Kidney glomerular epithelial cell (primary cell): ENCODE results near the gene CRADD.

Source experiments
- DNase-seq: peaks from one replicate; lab custom pipeline; 2025; lab: John Stamatoyannopoulos, UW

Gene CRADD

DNA sequence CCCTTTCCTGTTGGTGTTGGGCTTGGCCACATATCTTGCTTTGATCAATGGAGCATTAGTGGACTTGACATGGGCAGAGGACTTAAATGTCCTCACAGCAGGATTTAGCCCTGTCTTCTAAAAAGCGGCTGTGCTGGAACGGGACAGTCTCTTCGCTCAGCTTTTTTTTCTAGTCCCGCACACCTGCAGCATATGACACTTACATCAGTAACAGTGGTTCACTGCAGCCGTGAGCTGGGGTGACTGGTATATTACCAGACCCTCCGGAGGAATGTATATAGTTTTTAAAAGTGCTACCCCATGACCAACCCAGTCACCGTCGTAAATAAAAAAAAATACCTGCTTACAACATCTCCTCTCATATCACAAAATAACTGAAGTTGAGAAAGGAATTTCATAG is 164.5 kb downstream of the CRADD start:
- no peak for DNase-seq

DNA sequence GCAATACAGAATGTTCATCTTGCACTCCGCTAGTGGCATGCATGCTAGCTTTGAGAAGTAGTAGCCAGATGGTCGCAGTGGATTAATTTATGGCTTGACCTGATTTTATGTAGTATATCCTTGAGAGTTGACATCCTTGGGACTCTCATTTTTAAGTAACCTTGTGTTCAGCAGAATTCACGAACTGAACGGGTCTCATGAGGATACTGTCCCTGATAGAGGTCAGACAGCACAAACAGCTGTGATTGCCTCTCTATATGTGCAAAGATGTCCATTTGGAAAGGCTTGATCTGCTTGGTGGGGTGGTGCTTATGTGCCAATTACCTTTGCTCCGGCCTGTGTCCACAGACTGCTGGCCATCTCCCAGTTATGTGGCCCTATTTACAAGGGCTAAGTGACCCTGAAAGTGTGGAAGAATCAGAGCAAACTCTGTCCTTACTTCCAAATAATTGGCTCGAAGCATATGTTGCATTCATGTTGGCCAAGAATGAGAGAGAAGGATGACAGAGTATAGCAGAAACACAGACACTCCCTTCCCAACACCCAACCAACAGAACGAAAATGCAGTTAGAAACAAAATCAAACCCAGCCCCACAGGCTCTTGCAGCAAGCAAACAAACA is 167.1 kb downstream of the CRADD start:
- no peak for DNase-seq

DNA sequence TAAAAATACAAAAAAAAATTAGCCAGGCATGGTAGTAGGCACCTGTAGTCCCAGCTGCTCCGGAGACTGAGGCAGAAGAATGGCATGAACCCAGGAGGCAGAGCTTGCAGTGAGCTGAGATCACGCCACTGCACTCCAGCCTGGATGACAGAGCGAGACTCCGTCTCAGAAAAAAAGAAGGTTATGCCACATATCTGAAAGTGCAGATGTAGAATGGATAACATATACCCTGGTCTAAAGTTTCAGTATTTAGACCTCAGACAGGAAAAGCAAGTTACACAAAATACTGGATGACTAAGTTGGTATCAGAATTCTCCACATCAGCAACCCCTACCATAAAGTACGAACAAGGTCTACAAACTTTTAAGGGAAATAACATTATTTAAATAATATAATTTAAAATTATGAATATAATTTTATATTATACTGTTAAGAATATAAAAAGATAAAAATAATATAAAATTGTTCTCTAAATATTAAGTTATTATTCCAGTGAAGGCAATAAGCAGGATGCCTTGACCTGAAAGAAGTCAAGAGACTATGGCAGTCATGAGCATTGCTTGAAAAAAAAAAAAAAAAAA is 169.9 kb downstream of the CRADD start:
- DNase-seq = no peak

DNA sequence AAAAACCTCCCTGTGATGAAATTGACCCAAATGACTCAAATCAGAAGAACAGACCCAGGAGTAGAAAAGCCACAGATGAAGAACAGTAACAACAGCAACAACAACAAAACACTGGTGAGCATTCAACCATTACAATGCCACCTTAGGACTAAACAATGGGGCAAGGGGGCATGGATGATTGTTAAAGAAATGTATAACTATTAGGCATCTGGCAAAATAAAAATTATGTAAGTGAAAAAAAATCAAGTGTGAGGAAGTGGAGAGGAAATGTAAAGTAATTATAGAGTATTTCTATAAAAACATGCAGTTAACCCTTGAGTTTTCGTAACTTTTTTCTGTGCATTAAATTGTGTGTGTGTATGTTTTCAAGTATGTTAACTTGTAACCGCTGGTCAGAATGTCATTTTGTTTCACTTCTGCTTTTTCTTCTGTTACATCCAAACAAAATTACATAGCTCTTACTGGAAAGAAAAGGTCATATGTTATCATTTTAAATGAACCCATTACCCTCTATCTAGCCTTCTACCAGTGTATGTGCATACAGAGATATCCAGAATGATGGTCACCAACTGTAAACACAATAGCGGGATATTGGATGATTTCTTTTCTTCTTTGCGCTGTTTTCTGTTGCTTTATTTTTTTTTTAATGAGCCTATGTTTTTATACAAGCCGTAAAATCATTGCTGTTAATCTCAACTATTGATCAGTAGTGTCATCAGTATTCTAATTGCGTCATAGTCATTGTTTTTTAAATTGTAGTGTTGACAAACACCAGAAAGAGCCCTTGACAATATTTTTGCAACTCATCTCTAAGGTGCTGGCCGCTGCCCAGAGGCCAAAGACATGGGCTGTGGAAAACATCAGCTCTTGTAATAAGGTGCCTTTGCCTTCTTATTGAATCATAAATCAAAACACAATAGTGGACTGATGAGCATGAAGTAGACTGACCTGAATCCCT is 170.6 kb downstream of the CRADD start:
- DNase-seq = no peak

DNA sequence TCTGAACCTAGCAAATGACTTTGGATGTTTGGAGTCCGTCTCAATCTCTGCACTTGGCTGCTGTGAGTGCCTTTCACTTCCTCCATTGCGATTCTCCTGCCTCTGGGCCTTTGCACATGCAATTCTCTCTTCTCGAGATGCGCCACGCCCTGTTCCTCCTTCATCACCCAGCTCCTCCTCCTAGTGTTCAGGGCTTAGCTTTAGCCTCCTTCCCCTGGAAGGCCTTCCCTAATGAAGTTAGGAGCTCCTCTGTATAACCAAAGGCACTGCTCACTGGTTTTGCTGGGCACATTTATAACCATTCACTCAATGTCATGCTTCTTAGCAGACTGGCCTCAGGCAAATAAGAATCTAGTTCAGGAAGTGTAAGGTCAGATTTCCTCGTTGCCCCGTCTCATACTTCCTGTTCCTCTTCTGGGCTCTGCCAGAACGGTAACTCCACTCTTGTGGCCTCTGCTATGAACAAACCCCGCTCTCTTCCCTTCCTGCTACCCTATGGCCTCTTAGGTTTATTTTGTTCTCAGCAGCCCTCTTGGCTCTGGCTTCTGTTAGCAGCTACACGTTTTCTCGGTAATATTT is 171.4 kb downstream of the CRADD start:
- no peak for DNase-seq

DNA sequence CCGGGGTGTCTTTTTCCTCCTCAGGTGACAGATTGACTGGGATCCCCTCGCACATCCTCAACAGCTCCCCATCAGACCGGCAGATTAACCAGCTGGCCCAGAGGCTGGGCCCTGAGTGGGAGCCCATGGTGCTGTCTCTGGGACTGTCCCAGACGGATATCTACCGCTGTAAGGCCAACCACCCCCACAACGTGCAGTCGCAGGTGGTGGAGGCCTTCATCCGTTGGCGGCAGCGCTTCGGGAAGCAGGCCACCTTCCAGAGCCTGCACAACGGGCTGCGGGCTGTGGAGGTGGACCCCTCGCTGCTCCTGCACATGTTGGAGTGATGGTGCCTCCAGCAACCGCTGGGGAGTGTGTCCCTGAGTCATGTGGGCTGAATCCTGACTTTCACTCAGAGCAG is 172.8 kb downstream of the CRADD start:
- no peak for DNase-seq

DNA sequence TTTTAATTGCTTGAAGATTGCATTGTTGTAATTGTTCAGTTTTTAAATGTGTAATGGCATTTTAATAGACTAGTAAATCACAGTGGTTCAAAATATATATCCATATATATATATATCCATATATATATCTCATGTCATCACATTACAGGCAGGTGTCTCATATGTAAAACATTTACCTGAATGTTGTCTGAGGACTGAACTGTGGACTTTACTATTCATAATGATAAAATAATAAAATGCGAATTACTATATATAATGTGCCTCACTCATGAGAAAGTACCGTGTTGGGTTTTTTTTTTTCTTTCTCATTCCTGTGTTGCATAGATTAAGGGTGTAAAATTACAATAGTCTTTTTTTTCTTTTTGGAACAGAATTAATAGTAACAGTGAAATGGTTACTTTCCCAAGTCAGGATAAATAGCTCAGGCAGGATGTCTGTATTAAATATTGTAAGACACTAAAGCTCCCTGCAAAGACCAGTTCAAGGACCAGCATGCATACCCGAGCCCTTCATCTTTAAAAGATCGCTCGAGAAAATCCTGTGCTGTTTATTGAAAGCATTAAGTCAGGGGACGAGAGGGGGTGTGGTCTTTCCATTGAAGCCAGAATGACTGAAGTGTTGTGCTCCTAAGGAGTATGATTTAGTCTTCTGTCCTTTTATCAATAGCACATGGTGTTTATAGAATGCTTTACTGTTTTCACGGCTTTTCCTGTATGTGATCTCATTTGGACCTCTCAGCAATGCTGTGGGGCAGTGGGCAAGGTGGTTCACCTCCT is 173.5 kb downstream of the CRADD start:
- no peak for DNase-seq

DNA sequence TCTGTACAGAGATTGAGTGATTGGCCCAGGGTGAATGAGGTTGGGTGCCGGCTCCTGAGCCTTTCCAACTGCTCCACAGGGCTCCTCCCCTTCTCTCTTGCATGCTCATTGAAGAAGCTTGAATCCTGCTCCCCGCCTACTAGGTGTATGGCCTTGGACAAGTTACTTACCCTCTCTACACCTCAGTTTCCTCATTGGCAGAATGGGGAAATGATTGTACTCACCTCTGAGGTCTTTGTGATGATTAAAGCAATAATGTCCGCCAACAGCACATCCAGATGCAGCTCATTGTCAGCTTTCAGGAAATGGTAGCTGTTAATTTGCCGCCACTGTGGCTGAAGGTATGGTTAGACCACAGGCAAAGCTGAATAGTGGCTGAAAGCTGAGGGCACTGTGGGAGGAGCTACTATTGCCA is 174.1 kb downstream of the CRADD start:
- no peak for DNase-seq

DNA sequence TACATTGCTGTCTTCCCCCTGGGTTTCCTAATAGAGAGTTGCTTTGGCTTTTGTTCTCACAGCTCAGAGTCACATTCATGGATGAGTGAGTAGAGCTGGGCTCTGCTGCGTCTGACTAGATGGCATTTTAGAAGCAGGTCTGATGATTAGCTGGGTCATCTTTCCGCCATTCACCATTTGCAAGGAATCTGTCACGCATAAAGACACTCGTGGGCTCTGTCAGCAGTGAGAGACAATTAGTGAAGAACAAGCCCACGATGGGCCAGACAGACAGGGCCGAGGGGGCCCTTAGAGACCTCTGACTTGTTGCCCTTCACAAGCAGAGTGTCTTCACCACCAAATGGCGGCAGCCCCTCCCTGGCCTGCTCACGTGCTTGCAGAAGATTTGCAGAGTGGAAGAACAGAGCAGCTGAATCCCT is 175.0 kb downstream of the CRADD start:
- DNase-seq = peak; percentile 18

DNA sequence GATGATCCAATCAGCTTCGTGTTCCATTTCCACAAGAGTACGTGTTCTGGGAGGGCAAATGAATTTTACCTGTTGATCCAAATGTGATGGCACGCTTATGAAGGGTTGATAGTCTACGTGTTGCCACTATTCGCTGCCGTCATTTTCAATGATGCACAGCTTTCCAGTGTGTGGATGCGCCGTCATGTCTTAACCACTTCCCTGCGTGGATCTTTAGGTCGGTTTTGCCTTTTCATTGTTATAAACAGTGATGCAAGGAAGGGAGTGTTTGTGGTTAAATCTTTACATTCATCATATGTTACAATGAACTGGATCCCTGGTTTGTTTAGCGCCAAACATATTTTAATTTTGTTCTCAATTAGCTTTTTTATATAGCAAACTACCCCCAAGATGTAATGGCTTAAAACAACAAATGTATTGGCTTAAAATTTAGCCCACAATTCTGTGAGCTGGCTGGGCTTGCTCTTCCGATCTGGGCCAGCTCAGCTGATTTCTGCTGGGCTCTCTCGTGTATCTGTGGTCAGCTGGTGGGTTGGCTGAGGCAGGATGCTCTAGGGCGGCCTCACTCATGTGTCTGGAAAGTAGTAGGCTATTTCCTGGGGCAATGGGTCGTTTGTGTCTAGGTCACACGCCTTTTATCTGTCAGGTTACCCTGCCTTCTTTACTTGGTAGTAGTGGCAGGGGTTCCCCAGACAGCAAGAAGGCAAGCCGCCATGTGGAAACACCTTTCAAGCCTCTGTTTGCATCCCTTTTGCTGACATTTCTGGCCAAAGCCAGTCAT is 176.7 kb downstream of the CRADD start:
- no peak for DNase-seq

DNA sequence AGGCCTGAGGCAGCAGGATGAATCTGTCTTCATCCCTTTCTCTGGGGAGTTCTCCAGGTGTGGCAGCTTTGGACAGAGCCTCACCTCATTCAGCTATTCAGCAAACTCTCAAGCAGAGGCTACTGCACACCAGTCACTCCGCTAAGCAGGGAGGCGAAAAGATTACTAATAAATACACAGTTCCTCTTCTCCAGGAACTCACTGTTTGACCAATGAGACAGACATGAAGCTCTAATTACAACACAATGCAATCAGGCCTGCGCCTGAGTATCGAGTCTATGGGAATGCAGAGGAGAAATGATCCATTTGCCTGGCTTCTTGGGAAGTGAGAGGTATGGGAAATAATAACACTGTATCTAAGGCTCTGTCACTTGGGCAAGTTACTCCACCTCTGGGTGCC is 178.1 kb downstream of the CRADD start:
- DNase-seq = no peak

DNA sequence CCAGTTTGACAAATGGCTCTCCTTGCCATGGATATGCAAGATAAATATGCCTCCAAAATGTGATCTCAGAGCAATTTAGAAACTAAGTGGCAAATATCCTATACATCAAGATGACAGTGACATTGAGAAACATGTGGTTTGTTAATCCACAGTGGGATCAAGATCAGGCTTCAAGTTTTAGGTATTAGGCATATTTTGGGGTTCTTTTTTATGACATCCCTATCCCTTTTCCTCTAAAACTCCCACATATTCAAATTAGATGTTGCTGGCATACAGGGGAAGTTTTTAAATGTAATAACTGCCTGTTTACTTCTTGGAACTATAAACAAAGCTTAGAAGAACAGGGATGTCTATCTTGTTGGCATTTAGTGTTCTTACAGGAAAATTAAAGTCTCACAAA is 179.4 kb downstream of the CRADD start:
- no peak for DNase-seq

DNA sequence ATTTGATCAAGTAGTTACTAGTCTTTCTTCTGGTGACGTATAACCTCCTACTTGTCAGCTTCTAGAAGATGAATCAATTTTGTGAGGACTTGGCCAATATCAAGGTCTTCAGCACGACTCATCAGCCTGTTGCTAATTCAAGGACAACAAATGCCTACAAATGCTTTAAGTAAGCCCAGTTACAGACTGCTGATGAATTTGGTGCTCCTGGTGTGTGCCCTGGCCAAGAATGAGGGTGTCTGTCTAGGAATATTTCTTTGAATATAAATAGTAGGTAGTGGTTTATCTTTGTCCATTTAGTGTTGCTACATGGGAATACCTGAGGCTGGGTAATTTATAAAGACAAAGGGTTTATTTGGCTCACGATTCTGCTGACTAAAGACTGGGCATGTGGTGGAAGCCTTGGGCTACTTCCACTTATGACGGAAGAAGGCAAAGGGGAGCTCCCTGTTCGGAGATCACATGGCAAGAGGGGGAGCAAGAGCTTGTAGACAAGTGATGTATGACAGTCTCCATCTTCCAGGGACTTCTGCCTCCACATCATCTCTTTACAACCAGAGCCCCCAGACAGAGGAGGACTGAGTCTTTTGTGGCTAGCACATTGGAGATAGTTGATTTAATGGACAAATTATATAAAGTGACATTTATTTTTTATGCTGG is 180.2 kb downstream of the CRADD start:
- no peak for DNase-seq

DNA sequence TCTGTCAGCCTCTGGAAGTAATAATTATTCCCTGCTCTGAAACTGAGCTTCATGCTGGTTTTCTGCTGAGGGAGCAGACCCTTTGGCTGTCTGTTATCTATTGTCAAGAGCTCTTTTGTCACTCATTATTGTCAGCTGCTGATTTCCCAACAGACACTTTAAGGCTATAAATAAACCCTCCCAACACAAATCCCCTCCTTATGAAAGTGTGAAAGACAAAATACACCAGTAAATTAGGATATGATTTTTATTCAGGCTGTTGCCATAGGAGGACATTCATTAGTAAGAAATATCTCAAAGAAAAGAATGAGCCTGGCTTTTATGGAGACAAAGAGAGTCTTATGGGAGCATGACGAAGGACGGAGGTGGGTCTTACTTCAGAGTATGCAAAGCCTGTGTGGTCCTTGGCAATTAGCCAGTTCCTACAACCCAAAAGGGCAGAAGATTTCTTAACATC is 180.8 kb downstream of the CRADD start:
- no peak for DNase-seq

DNA sequence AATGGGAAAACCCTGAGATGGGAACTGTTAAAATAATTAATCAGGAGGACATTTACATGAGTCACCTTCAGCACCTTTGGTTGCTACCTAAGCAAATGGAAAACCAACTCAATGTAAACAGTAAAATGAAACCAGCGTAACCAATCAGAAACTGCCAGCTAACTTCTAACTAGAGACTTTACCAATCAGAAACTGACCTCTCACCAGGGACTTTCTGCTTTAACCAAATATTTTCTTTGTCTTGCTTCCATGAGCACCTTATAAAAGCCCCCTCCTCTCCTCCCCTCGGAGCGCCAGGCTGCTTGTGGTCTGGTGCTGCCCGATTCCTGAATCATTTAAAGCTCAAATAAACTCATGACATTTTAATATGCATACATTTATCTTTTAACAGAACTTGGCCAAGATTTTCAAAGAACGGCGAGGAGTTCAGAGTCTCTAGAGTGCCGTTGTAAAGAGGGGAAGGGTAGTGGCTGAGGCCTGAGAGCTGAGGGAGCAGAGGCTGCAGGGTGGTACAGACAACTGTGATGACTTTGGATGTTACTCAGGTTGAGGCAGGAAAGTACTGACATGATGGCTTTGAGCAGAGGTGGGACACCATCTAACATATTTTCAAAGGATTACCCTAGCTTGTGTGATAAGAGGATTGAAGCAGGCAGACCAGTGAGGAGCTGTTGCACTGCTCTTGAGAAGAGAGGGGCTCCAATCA is 183.6 kb downstream of the CRADD start:
- DNase-seq = peak; percentile 29

DNA sequence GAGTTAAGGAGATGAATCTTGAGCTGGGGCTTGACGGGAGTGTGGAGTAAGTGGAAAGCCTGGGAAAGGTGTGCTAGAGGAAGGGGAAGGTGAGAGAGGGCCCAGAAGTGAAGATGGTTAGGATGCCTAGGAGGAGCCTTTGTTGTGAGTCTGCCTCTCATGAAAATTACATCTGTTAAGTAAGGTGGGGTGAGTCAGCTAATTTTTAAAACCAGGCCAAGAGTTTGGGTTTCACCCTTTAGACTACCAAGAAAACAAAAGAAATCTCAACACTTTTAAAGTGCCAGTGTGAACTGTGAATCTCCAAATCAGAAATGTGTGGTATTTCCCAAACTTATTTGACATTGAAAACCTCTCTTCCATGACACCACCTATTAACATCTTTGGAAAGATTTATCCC is 185.2 kb downstream of the CRADD start:
- no peak for DNase-seq

DNA sequence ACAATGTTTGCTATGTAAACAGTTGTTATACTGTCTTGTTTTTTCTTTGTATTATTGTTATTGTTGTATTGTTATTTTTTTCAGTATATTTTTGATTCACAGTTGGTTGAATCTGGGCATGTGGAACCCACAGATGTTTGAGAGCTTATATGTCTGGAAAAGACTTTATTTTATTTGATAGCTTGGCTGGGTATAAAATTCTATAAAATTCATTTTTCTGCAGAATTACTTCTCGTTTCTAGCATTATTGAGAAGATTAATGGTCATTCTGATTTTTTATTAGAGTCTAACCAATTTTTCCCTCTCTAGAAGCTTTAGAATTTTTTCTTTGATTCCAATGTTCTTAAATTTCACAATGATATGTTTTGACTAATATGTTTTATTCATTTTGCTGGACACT is 188.6 kb downstream of the CRADD start:
- no peak for DNase-seq

DNA sequence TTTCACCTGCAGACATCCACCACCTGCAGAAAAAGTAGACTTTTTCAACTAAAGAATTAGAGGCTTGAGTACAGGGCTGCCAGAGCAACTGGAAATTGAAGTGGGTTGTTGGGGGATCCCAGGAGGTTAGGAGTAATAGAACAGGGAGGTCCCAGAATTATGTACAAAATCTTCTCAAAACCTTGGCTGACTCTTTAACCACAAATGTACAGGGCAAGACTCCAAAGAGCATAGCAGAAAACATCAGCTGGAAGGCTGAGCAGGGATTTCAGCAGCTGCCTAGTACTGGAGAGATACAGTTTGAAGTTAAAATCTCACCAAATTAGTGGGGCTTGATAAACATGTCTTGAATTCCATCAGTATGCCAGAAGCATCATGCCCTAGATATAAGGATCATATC is 191.6 kb downstream of the CRADD start:
- no peak for DNase-seq

DNA sequence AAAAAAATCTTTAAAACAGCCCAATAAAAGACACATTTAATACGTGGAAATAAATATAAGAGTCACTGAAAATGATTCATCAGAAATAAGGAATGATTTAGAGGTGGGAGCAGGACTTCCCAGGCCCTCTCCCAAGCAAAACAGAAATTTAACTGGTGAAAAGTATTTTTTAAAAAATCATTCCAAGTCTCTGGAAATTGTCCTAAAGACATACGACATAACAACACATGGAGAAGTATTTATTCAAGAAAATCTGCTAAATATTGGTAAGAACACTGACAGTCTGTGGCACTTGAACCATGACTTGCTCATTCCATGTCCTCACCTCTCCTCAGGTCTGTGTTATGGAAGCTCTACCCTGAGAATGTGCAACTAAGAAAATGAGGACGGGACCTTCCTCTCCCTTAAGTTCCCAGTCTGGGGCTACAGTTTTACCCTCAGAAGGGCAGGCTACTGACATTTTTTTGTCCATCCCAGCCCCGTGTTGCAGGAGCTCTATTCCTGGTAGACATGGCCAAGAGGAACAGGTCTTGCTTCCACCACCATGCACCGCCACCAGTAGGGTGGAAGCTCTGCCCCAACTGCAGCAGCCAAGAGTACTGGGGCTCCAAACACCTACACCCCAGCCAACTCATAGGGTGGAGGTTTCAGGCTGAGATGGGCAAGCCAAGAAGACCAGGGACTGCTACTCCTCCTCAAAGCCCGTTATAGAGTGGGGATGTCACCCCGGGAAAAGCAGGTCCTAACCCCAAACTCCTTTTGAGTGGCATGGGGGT is 193.0 kb downstream of the CRADD start:
- DNase-seq = no peak
